ENCODE data around the gene RIC1.

DNA sequence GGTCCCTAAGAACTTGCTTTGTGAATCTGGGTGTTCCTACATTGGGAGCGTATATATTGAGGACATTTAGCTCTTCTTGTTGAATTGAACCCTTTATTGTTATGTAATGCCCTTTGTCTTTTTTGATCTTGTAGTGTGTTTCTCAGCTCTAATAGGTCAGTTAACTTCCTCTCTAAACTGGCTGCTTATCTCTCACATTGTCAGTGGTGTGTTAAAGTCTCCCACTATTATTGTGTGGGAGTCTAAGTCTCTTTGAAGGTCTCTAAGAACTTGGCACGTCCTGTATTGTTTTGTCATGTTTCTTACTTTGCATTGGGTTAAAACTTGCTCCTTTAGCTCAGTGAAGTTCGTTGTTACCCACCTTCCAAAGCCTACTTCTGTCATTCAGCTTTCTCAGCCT lies 36.2 kb downstream of the RIC1 start:
- TF ChIP-seq, protein P1, sequence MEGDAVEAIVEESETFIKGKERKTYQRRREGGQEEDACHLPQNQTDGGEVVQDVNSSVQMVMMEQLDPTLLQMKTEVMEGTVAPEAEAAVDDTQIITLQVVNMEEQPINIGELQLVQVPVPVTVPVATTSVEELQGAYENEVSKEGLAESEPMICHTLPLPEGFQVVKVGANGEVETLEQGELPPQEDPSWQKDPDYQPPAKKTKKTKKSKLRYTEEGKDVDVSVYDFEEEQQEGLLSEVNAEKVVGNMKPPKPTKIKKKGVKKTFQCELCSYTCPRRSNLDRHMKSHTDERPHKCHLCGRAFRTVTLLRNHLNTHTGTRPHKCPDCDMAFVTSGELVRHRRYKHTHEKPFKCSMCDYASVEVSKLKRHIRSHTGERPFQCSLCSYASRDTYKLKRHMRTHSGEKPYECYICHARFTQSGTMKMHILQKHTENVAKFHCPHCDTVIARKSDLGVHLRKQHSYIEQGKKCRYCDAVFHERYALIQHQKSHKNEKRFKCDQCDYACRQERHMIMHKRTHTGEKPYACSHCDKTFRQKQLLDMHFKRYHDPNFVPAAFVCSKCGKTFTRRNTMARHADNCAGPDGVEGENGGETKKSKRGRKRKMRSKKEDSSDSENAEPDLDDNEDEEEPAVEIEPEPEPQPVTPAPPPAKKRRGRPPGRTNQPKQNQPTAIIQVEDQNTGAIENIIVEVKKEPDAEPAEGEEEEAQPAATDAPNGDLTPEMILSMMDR (IDR thresholded peaks at IDR 0.05) = no peak
- no peak for TF ChIP-seq POLR2A (IDR thresholded peaks at IDR 0.05)

All from prostate gland (tissue), 2 donors.